OCI-LY7 (cell line): ENCODE results near the gene CCDC134. TPM values are rescaled to one million over a fixed set of nuclear protein-coding genes. Genes with fewer than 3 reads are reported as not detected.

Experiments
- BruUV-seq: library from RNA; stranded (reverse); fragments of 400-500 nt; replicated peaks from 2 replicates; lab custom pipeline; 2021; lab: Mats Ljungman, UMichigan
- CTCF ChIA-PET: fragments of 300-600 bp; sonication (Branson Sonifier 250); formaldehyde crosslinking; loops from one replicate; lab custom pipeline; 2022; ENCODE audit warnings: antibody characterized with exemption; ENCODE audit not compliant: unreplicated experiment; lab: Charles Lee
- POLR2A ChIA-PET: fragments of 300-600 bp; sonication (Branson Sonifier 250); formaldehyde crosslinking; loops from one replicate; lab custom pipeline; 2022; ENCODE audit warnings: antibody characterized with exemption; lab: Charles Lee
- DNase-seq: peaks from one replicate; pipeline ENCODE4 v3.0.0-alpha.2; 2015; ENCODE audit warnings: low spot score
- H2AFZ ChIP-seq: fragments of 200-600 bp; sonication (generic), shearing (Covaris generic); 2 replicates; pipeline ENCODE4 v1.6.1; 2014; ENCODE audit warnings: mild to moderate bottlenecking, antibody characterized with exemption, low read length, moderate library complexity
- H3K27ac ChIP-seq: fragments of 200-600 bp; sonication (generic); 2 replicates; pipeline ENCODE4 v1.5.1; 2014; ENCODE audit warnings: mixed run types, low read depth, mild to moderate bottlenecking, moderate library complexity, low read length, inconsistent platforms; ENCODE audit not compliant: poor library complexity, severe bottlenecking
- H3K36me3 ChIP-seq: fragments of 200-600 bp; sonication (generic); 2 replicates; pipeline ENCODE4 v1.6.1; 2014; ENCODE audit warnings: mild to moderate bottlenecking, antibody characterized with exemption, low read length, moderate library complexity, mixed read lengths; ENCODE audit not compliant: insufficient read depth
- H3K4me1 ChIP-seq: fragments of 200-600 bp; sonication (generic); 2 replicates; pipeline ENCODE4 v1.5.1; 2014; ENCODE audit warnings: mild to moderate bottlenecking, low read length; ENCODE audit not compliant: insufficient read depth, poor library complexity, severe bottlenecking
- H3K4me2 ChIP-seq: fragments of 200-600 bp; sonication (generic); 2 replicates; pipeline ENCODE4 v1.6.1; 2014; ENCODE audit warnings: mild to moderate bottlenecking, low read length
- H3K4me3 ChIP-seq: fragments of 200-600 bp; sonication (generic); 2 replicates; pipeline ENCODE4 v1.5.1; 2014; ENCODE audit warnings: mild to moderate bottlenecking, low read depth, low read length; ENCODE audit not compliant: poor library complexity, severe bottlenecking
- H3K79me2 ChIP-seq: fragments of 200-600 bp; sonication (generic); 2 replicates; pipeline ENCODE4 v1.6.1; 2016; ENCODE audit warnings: low read depth, mild to moderate bottlenecking, low read length, moderate library complexity, mixed read lengths; ENCODE audit not compliant: insufficient read depth
- H3K9me2 ChIP-seq: fragments of 200-600 bp; sonication (generic); 2 replicates; pipeline ENCODE4 v1.6.1; 2016; ENCODE audit warnings: mild to moderate bottlenecking, low read length, mixed read lengths; ENCODE audit not compliant: insufficient read depth
- H3K9me3 ChIP-seq: fragments of 200-600 bp; sonication (generic); 2 replicates; pipeline ENCODE4 v1.6.1; 2014; ENCODE audit warnings: mild to moderate bottlenecking, mixed run types, low read length, mixed read lengths
- H4K20me1 ChIP-seq: fragments of 200-600 bp; sonication (generic); 2 replicates; pipeline ENCODE4 v1.6.1; 2014; ENCODE audit warnings: mild to moderate bottlenecking, antibody characterized with exemption, low read length, moderate library complexity, mixed read lengths; ENCODE audit not compliant: insufficient read depth
- EZH2phosphoT487 ChIP-seq: fragments of 200-600 bp; sonication (generic); IDR thresholded peaks from 2 replicates; pipeline ENCODE4 v1.6.1; 2018; ENCODE audit warnings: low read depth, borderline replicate concordance, mild to moderate bottlenecking, mixed run types, antibody characterized with exemption, low read length, moderate library complexity, mixed read lengths
- intact Hi-C: fragments of 100-400 bp; cut with micrococcal nuclease; formaldehyde crosslinking; loops from one replicate; pipeline ENCODE4 v1.10.0; 2022; ENCODE audit not compliant: unreplicated experiment
- total RNA-seq, 2 experiments: library from RNA; depleted of rRNA in 1 of 2; stranded (reverse); fragments of >200 nt in 1 of 2; shearing (Covaris generic) in 1 of 2; gene quantifications; 2 replicates each; pipeline ENCODE4 v1.2.3, GENCODE V29; 2014 to 2022
- TF ChIP-seq, protein P1 (sequence below): fragments of 200-600 bp; sonication (generic); conservative IDR thresholded peaks from 2 replicates; pipeline ENCODE4 v1.5.1; 2014; ENCODE audit warnings: mild to moderate bottlenecking, antibody characterized with exemption, low read length, moderate library complexity, mixed read lengths

The CCDC134 gene
- total RNA-seq, 2 experiments from 2014 or later = 17.3 to 23.8 TPM

DNA sequence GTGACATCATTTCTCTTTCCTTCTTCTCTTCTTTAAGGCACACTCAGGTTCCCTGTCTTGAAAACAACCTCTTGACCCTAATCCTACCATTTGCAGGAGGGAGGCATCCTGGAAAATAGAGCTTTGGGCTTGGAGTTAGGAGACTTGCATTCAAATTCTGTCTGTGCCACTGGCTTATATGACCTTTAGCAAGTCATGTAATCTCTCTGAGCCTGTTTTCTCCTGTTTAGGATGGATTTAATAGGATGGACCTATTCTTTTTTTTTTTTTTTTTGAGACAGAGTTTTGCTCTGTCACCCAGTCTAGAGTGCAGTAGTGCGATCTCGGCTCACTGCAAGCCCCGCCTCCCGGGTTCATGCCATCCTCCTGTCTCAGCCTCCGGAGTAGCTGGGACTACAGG, 25.1 kb upstream of the CCDC134 start:
- Histone ChIP-seq H2AFZ (no peak overlapping the region), H3K4me2 (no peak overlapping the region), H3K9me3 (no peaks in the 10 kb centered on the region), H3K4me3 (no peak overlapping the region), H3K79me2 (no peaks in the 10 kb centered on the region), H3K36me3 (no peaks in the 10 kb centered on the region), H3K4me1 (no peaks in the 10 kb centered on the region), H3K9me2 (no peaks in the 10 kb centered on the region; the same call in 1 of the 2 replicates), H3K27ac (no peak overlapping the region), H4K20me1 (no peaks in the 10 kb centered on the region)
- no peak for TF ChIP-seq EZH2phosphoT487
- TF ChIP-seq, protein P1, sequence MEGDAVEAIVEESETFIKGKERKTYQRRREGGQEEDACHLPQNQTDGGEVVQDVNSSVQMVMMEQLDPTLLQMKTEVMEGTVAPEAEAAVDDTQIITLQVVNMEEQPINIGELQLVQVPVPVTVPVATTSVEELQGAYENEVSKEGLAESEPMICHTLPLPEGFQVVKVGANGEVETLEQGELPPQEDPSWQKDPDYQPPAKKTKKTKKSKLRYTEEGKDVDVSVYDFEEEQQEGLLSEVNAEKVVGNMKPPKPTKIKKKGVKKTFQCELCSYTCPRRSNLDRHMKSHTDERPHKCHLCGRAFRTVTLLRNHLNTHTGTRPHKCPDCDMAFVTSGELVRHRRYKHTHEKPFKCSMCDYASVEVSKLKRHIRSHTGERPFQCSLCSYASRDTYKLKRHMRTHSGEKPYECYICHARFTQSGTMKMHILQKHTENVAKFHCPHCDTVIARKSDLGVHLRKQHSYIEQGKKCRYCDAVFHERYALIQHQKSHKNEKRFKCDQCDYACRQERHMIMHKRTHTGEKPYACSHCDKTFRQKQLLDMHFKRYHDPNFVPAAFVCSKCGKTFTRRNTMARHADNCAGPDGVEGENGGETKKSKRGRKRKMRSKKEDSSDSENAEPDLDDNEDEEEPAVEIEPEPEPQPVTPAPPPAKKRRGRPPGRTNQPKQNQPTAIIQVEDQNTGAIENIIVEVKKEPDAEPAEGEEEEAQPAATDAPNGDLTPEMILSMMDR = no peak
- no TSS peak for BruUV-seq
- CTCF ChIA-PET = no interaction called here
- no peak for DNase-seq
- POLR2A ChIA-PET = interaction anchor here (0.7 kb wide), 1 partner anchor 77 kb away, joined by 3 read pairs; no protein-coding TSS in a partner anchor
- intact Hi-C loops = no loop called here

DNA sequence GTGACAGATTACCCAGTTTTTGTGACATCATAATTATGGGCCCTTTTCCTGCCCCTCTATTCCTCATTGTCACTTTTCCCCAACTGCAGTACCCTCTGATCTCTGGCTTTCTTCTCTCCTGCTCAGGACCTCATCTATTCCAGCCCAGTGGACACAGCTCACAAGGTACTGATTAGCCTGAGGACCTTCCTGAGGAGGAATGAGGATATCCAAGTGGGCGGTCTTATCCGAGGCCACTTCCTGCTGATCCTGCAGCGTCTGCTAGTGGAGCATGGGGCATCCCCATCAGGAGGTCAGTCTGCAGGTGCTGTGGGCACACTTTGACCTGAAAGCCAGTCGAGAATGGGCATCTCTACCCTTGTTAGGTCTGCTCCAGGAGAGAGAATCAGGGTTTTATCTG, 24.5 kb upstream of the CCDC134 start:
- no peak overlapping the region for H2AFZ ChIP-seq
- CTCF ChIA-PET = no interaction called here
- no peak overlapping the region for H3K27ac ChIP-seq
- POLR2A ChIA-PET = interaction anchor here (0.9 to 1.1 kb wide), 2 partner anchors 24 to 29 kb away, joined by 4 read pairs; no protein-coding TSS in a partner anchor
- no peak for TF ChIP-seq EZH2phosphoT487
- TF ChIP-seq, protein P1 = no peak
- no peaks in the 10 kb centered on the region for H4K20me1 ChIP-seq
- H3K4me1 ChIP-seq = peaks cover 5% of the 10 kb centered on the region
- no peak for DNase-seq
- BruUV-seq = no TSS peak
- H3K79me2 ChIP-seq = no peaks in the 10 kb centered on the region
- no peak overlapping the region for H3K4me3 ChIP-seq
- H3K9me2 ChIP-seq = no peaks in the 10 kb centered on the region; the same call in 1 of the 2 replicates
- intact Hi-C loops = no loop called here
- H3K36me3 ChIP-seq = no peaks in the 10 kb centered on the region
- no peak overlapping the region for H3K4me2 ChIP-seq
- no peaks in the 10 kb centered on the region for H3K9me3 ChIP-seq

DNA sequence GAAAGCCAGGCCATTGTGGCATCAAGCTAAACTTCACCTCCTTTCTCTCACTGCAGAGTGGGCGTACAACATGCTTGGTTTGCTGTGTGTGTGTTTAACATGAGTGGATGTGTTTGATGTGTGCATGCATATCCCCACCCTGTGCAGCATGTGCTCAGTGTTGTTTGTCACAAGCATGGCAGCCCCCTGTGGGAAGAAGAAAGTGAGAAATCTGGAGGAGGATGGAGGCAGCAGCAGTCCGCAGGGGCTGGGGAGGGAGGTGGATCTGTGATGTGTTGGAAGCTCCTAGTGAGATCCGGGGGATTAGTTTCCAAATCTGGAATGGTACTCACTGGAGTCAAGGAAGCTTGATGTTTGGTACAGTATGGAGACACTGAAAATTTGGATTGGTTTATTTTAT, 24.1 kb upstream of the CCDC134 start:
- Histone ChIP-seq H4K20me1 (no peaks in the 10 kb centered on the region), H3K9me3 (no peaks in the 10 kb centered on the region), H3K9me2 (no peaks in the 10 kb centered on the region; the same call in 1 of the 2 replicates), H3K4me2 (no peak overlapping the region), H3K4me1 (peaks cover 9% of the 10 kb centered on the region), H3K27ac (no peak overlapping the region), H3K79me2 (no peaks in the 10 kb centered on the region), H3K36me3 (no peaks in the 10 kb centered on the region), H3K4me3 (no peak overlapping the region), H2AFZ (no peak overlapping the region)
- CTCF ChIA-PET = no interaction called here
- BruUV-seq = no TSS peak
- intact Hi-C loops = no loop called here
- no peak for DNase-seq
- POLR2A ChIA-PET = interaction anchor here (0.7 to 1.1 kb wide), 3 partner anchors 23 to 760 kb away, joined by 4 read pairs; no protein-coding TSS in a partner anchor
- TF ChIP-seq EZH2phosphoT487 = no peak
- TF ChIP-seq, protein P1 = no peak
